Activated T-helper 1 cell treated with Interleukin-2 at 50 U/mL for 16 hours (primary cell): ENCODE measurements around the gene POLR2J.
"Not testable (repeated sequence)": the region's sequence is repeated elsewhere in the genome, so short reads cannot be mapped to it uniquely, and the experiment has no call there.

Experiments
- DNase-seq: peaks from one replicate; pipeline ENCODE4 v3.0.0-alpha.2; 2020; ENCODE audit warnings: low read depth

The POLR2J gene

GRCh38 chr7:102466097-102466496 is 12.6 kb downstream of the POLR2J start:
- DNase-seq: no peak

- DNase-seq: peak; percentile 94
Measured at GRCh38 chr7:102464577-102465280, 14.0 kb downstream of the POLR2J start, which contains the start of the genes ALKBH4 and LRWD1. Gene ALKBH4 (minus strand): TSS chr7:102464863. CDS start chr7:102464836, 27 bp downstream. Gene LRWD1 (plus strand): TSS chr7:102464984. CDS start chr7:102465081, 97 bp downstream.

GRCh38 chr7:102463841-102464576 is 14.7 kb downstream of the POLR2J start:
- no peak for DNase-seq

GRCh38 chr7:102460467-102460866 is 18.3 kb downstream of the POLR2J start:
- DNase-seq: no peak

GRCh38 chr7:102459221-102459844 is 19.4 kb downstream of the POLR2J start:
- DNase-seq: no peak

- no peak for DNase-seq
Measured at GRCh38 chr7:102457352-102457924, 21.3 kb downstream of the POLR2J start.

GRCh38 chr7:102456327-102456726 is 22.4 kb downstream of the POLR2J start:
- no peak for DNase-seq

- DNase-seq: no peak
Measured at GRCh38 chr7:102455596-102455995, 23.1 kb downstream of the POLR2J start.

GRCh38 chr7:102454932-102455331 is 23.8 kb downstream of the POLR2J start:
- DNase-seq: not testable (repeated sequence)

GRCh38 chr7:102454468-102454867 is 24.3 kb downstream of the POLR2J start:
- DNase-seq: no peak

- DNase-seq: no peak
Measured at GRCh38 chr7:102453319-102453718, 25.4 kb downstream of the POLR2J start.

GRCh38 chr7:102452451-102452850 is 26.3 kb downstream of the POLR2J start:
- DNase-seq: no peak

- no peak for DNase-seq
Measured at GRCh38 chr7:102451371-102452054, 27.2 kb downstream of the POLR2J start.

GRCh38 chr7:102450242-102450641 is 28.5 kb downstream of the POLR2J start:
- DNase-seq: peak; percentile 37

- no peak for DNase-seq
Measured at GRCh38 chr7:102449136-102449535, 29.6 kb downstream of the POLR2J start.

- no peak for DNase-seq
Measured at GRCh38 chr7:102447311-102447710, 31.4 kb downstream of the POLR2J start.

GRCh38 chr7:102446387-102447156 is 32.1 kb downstream of the POLR2J start:
- no peak for DNase-seq

- no peak for DNase-seq
Measured at GRCh38 chr7:102445674-102446071, 33.0 kb downstream of the POLR2J start.

- no peak for DNase-seq
Measured at GRCh38 chr7:102444961-102445673, 33.6 kb downstream of the POLR2J start.
